GM12878 (cell line): ENCODE data around the gene STARD5. TPM values are rescaled to one million over a fixed set of nuclear protein-coding genes. Genes with fewer than 3 reads are reported as not detected.

ENCODE experiments used
- CREB1 ChIP-seq: IDR thresholded peaks from 2 replicates; pipeline ENCODE4 v1.6.1; 2012; ENCODE audit warnings: low read depth, mild to moderate bottlenecking, inconsistent platforms
- GATAD2B ChIP-seq: fragments of 450-650 bp; conservative IDR thresholded peaks from 2 replicates; pipeline ENCODE4 v1.6.1; 2017; ENCODE audit warnings: low read depth, mild to moderate bottlenecking, moderate library complexity
- HDAC6 ChIP-seq: fragments of 200-600 bp; sonication (generic); IDR thresholded peaks from one replicate; pipeline ENCODE4 v1.8.0; 2017; ENCODE audit warnings: antibody characterized with exemption; ENCODE audit not compliant: unreplicated experiment
- KLF5 ChIP-seq: fragments of 450-650 bp; IDR thresholded peaks from 2 replicates; pipeline ENCODE4 v1.6.1; 2014; ENCODE audit warnings: mild to moderate bottlenecking; ENCODE audit not compliant: partially characterized antibody
- LARP7 ChIP-seq: fragments of 450-650 bp; IDR thresholded peaks from 2 replicates; pipeline ENCODE4 v1.6.1; 2017; ENCODE audit warnings: mild to moderate bottlenecking
- MEF2B ChIP-seq: fragments of 450-650 bp; IDR thresholded peaks from 2 replicates; pipeline ENCODE4 v1.6.1; 2018; ENCODE audit warnings: mild to moderate bottlenecking, moderate library complexity; ENCODE audit not compliant: partially characterized antibody, poor library complexity, severe bottlenecking
- MTA3 ChIP-seq: IDR thresholded peaks from 2 replicates; pipeline ENCODE4 v1.6.1; 2012; ENCODE audit warnings: low read length, inconsistent platforms, borderline replicate concordance
- NFIC ChIP-seq: IDR thresholded peaks from 2 replicates; pipeline ENCODE4 v1.6.1; 2012; ENCODE audit warnings: low read depth, mild to moderate bottlenecking, inconsistent platforms, low read length, moderate library complexity
- NFYA ChIP-seq: IDR thresholded peaks from 2 replicates; pipeline ENCODE4 v1.6.1; 2011; ENCODE audit warnings: low read depth, mild to moderate bottlenecking, low read length, improper control_type of control experiment, borderline replicate concordance
- NR2F1 ChIP-seq: fragments of 450-650 bp; conservative IDR thresholded peaks from 2 replicates; pipeline ENCODE4 v1.6.1; 2017; ENCODE audit warnings: mild to moderate bottlenecking
- RAD21 ChIP-seq: IDR thresholded peaks from 2 replicates; pipeline ENCODE4 v1.6.1; 2011; ENCODE audit warnings: mild to moderate bottlenecking, low read depth, low read length, moderate library complexity; ENCODE audit not compliant: insufficient read depth
- RB1 ChIP-seq: fragments of 450-650 bp; formaldehyde crosslinking; IDR thresholded peaks from 2 replicates; pipeline ENCODE4 v1.6.1; 2017; ENCODE audit warnings: mild to moderate bottlenecking, borderline replicate concordance
- RBBP5 ChIP-seq: fragments of 200-600 bp; sonication (generic); conservative IDR thresholded peaks from 2 replicates; pipeline ENCODE4 v1.6.1; 2016
- RCOR1 ChIP-seq: conservative IDR thresholded peaks from 2 replicates; pipeline ENCODE4 v1.6.1; 2012; ENCODE audit warnings: low read depth, low read length, improper control_type of control experiment
- RUNX3 ChIP-seq: IDR thresholded peaks from 2 replicates; pipeline ENCODE4 v1.6.1; 2012; ENCODE audit warnings: low read length, inconsistent platforms
- SMC3 ChIP-seq: IDR thresholded peaks from 2 replicates; pipeline ENCODE4 v1.6.1; 2011; ENCODE audit warnings: low read length, improper control_type of control experiment, borderline replicate concordance
- SREBF2 ChIP-seq: IDR thresholded peaks from 2 replicates; pipeline ENCODE4 v1.6.1; 2012; ENCODE audit warnings: mild to moderate bottlenecking, low read length
- WRNIP1 ChIP-seq: IDR thresholded peaks from 2 replicates; pipeline ENCODE4 v1.6.1; 2011; ENCODE audit warnings: low read depth, low read length, improper control_type of control experiment, borderline replicate concordance
- YY1 ChIP-seq: IDR thresholded peaks from 2 replicates; pipeline ENCODE4 v1.6.1; 2011; ENCODE audit warnings: low read depth, mild to moderate bottlenecking, low read length
- ZNF622 ChIP-seq: fragments of 450-650 bp; IDR thresholded peaks from 2 replicates; pipeline ENCODE4 v1.6.1; 2017; ENCODE audit warnings: mild to moderate bottlenecking, inconsistent platforms
- ZSCAN29 ChIP-seq: fragments of 450-650 bp; IDR thresholded peaks from 2 replicates; pipeline ENCODE4 v1.6.1; 2017; ENCODE audit warnings: mild to moderate bottlenecking, moderate library complexity
- polyA plus RNA-seq, 11 experiments: library from polyadenylated mRNA; depleted of rRNA in 4 of 11; unstranded in 6 of 11; stranded (reverse) in 5 of 11; fragments of >200 nt; fragmentation: Nextera tagmentation in 4 of 11; fragmentation: Illumina TruSeq in 1 of 11; extraction: Ambion mirVana in 4 of 11; extraction: Trizol in 1 of 11; gene quantifications; 1 replicate in 1 of 11; 2 replicates in 10 of 11; pipeline versions ENCODE4 v1.2.1 to v1.2.3, GENCODE V29; 2011 to 2016; ENCODE audit warnings: inconsistent platforms in 2 of 11, missing spikeins in 2 of 11, low read depth in 1 of 11
- total RNA-seq, 4 experiments: library from RNA; depleted of rRNA in 3 of 4; stranded (reverse); fragments of >200 nt in 3 of 4; fragmentation: Illumina TruSeq in 1 of 4; extraction: Trizol in 1 of 4; gene quantifications; 2 replicates each; pipeline versions ENCODE4 v1.2.1 to v1.2.3, GENCODE V29; 2013 to 2021
- TF ChIP-seq, protein P1 (sequence below): IDR thresholded peaks from 2 replicates; pipeline ENCODE4 v1.6.1; 2012; ENCODE audit warnings: mild to moderate bottlenecking, low read depth, low read length
- TF ChIP-seq, protein P2 (sequence below): IDR thresholded peaks from 2 replicates; pipeline ENCODE4 v1.6.1; 2011; ENCODE audit warnings: low read depth, low read length, improper control_type of control experiment, borderline replicate concordance
- TF ChIP-seq, protein P3 (sequence below): fragments of 450-650 bp; IDR thresholded peaks from 2 replicates; pipeline ENCODE4 v1.6.1; 2017; ENCODE audit warnings: mild to moderate bottlenecking, moderate library complexity

STARD5 gene
- total and polyA plus RNA-seq, 10 of the 15 experiments (the other 5 are each of a cell fraction or from before 2014, with no cell fraction given) = 2.3 to 9.4 (median 4.7) TPM

DNA sequence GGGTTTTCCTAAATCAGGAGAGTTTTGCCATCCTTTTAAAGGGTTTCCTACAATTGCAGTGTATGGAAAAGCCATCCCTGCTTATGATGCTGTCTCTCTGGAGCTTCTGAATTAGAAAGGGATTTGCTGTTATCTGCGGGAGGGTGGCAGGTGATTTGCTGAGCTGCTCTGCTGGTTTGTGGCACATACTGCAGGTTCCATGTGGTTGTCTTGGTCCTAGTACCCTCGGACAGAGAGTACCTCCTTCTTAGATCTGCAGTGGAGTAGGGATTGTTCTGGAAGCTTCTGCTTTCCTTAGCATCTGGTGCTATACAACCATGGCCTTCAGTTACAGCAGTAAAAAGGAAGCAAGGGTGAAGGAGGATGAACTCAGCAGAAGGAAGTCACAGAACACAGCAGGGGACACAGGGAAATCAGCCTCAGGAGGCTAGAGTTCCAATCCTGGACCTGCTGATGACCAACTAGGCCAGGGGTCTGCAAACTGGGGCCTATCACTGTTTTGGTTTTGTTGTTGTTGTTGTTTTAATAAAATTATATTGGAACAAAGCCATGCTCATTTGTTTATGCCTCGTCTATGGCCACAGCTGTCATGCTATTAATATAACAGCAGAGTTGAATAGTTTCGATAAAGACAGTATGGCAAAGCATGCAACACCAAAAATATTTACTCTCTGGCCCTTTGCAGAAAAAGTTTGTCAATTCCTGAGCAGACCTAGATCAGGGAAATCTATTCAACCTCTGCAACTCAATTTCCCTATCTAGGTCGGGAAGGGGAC lies 39.5 kb downstream of the STARD5 start (continued):
- TF ChIP-seq RB1 (no peak), GATAD2B (no peak), RAD21 (no peak), CREB1 (0 out of 2 replicates have a peak, but pooled peaks have one; percentile 9), LARP7 (no peak), RCOR1 (no peak), HDAC6 (no peak), ZNF622 (no peak), SMC3 (no peak), KLF5 (no peak), NFIC (0 out of 2 replicates have a peak, but pooled peaks have one; percentile 44), ZSCAN29 (no peak), NR2F1 (no peak), SREBF2 (no peak), YY1 (no peak), NFYA (no peak), RUNX3 (peak; percentile 40), MTA3 (peak; percentile 63; the same call in 1 of the 2 replicates), WRNIP1 (no peak), RBBP5 (no peak), MEF2B (peak; percentile 10)
- TF ChIP-seq, protein P1, sequence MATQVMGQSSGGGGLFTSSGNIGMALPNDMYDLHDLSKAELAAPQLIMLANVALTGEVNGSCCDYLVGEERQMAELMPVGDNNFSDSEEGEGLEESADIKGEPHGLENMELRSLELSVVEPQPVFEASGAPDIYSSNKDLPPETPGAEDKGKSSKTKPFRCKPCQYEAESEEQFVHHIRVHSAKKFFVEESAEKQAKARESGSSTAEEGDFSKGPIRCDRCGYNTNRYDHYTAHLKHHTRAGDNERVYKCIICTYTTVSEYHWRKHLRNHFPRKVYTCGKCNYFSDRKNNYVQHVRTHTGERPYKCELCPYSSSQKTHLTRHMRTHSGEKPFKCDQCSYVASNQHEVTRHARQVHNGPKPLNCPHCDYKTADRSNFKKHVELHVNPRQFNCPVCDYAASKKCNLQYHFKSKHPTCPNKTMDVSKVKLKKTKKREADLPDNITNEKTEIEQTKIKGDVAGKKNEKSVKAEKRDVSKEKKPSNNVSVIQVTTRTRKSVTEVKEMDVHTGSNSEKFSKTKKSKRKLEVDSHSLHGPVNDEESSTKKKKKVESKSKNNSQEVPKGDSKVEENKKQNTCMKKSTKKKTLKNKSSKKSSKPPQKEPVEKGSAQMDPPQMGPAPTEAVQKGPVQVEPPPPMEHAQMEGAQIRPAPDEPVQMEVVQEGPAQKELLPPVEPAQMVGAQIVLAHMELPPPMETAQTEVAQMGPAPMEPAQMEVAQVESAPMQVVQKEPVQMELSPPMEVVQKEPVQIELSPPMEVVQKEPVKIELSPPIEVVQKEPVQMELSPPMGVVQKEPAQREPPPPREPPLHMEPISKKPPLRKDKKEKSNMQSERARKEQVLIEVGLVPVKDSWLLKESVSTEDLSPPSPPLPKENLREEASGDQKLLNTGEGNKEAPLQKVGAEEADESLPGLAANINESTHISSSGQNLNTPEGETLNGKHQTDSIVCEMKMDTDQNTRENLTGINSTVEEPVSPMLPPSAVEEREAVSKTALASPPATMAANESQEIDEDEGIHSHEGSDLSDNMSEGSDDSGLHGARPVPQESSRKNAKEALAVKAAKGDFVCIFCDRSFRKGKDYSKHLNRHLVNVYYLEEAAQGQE = no peak
- TF ChIP-seq, protein P2, sequence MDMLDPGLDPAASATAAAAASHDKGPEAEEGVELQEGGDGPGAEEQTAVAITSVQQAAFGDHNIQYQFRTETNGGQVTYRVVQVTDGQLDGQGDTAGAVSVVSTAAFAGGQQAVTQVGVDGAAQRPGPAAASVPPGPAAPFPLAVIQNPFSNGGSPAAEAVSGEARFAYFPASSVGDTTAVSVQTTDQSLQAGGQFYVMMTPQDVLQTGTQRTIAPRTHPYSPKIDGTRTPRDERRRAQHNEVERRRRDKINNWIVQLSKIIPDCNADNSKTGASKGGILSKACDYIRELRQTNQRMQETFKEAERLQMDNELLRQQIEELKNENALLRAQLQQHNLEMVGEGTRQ = no peak
- TF ChIP-seq, protein P3, sequence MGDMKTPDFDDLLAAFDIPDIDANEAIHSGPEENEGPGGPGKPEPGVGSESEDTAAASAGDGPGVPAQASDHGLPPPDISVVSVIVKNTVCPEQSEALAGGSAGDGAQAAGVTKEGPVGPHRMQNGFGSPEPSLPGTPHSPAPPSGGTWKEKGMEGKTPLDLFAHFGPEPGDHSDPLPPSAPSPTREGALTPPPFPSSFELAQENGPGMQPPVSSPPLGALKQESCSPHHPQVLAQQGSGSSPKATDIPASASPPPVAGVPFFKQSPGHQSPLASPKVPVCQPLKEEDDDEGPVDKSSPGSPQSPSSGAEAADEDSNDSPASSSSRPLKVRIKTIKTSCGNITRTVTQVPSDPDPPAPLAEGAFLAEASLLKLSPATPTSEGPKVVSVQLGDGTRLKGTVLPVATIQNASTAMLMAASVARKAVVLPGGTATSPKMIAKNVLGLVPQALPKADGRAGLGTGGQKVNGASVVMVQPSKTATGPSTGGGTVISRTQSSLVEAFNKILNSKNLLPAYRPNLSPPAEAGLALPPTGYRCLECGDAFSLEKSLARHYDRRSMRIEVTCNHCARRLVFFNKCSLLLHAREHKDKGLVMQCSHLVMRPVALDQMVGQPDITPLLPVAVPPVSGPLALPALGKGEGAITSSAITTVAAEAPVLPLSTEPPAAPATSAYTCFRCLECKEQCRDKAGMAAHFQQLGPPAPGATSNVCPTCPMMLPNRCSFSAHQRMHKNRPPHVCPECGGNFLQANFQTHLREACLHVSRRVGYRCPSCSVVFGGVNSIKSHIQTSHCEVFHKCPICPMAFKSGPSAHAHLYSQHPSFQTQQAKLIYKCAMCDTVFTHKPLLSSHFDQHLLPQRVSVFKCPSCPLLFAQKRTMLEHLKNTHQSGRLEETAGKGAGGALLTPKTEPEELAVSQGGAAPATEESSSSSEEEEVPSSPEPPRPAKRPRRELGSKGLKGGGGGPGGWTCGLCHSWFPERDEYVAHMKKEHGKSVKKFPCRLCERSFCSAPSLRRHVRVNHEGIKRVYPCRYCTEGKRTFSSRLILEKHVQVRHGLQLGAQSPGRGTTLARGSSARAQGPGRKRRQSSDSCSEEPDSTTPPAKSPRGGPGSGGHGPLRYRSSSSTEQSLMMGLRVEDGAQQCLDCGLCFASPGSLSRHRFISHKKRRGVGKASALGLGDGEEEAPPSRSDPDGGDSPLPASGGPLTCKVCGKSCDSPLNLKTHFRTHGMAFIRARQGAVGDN = peak; percentile 34; the same call in 1 of the 2 replicates
